ENCODE results near the gene FOXP1. TPM values are rescaled to one million over a fixed set of nuclear protein-coding genes. Genes with fewer than 3 reads are reported as not detected.

The FOXP1 gene
- total RNA-seq, 1 experiment from 2014 or later: 6.5 TPM

DNA sequence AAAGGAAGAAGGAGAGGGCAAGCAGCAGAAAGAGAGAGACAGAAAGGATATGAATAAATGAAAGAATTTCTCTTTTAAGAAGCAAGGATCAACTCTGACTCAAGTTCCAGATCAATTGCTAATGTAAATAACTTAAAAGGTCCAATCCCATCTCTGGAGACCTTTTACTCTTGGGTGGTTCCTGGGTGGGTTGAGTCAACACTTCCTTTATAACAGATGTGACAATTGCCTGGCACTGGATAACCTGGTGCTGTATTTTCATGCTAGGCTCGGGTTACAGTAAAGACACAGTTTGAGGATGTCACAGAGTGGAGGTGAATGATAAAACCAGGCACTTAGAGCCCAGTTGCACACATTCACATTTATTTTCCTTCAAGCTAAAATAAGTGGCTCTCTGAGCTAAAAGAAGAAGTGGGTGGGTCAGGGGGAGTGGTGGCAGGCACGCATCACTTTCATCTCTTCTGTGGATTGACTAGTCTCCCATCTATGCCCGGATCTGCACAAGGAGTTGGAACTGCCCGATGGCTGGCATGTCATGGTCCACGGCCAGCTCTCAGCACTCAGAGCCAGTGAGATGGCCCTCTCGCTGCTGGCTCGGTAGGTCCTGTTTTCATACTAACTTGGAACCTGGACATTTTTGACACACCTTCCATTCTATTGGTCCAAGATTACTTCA, 465.8 kb downstream of the FOXP1 start:
- no peak for DNase-seq (ENCODE audit: low read depth, low spot score)
- in situ Hi-C loops (cut with HindIII; ENCODE audit: low pct_unique_long_range_greater_than_20kb, low sequenced_read_pairs): no loop called here

DNA sequence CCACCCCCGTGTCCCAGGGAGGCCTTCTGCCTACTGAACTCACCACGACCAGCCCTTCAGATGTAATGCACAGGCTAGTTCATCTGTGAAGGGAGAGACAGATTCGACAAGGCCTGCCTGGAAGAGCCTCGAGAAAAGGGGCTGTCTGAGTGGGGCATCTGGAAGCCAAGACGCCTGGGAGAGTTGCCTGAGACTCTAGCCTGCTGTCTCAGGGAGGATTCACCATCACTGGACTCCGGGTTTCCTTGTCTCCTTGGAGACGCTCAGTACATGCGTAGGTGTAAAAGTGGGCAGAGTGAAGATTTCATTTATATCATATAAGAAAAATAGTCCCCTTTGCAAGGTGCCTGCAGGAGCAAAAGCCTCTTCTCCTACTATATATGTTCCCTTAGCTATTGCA, 468.9 kb downstream of the FOXP1 start:
- in situ Hi-C loops (cut with HindIII; ENCODE audit: low pct_unique_long_range_greater_than_20kb, low sequenced_read_pairs): no loop called here
- no peak for DNase-seq (ENCODE audit: low read depth, low spot score)

DNA sequence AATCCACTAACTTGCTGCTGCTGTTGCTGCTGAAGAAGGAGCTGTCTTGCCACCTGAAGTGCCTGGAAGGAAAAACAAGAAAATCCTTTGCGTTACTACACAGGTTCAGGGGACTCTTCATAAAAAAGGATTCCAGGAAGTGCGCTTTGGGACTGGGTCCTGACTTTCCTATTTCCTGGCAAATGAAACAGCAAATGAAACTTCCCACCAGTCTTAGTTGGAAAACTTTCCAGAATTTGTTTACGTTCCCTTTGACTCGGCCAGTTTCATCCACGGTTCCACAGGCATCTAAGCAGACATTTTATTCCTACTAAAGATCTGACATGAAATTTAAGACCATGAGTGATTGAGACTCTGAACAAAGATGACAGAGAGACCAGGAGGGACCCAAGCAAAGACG, 471.0 kb downstream of the FOXP1 start:
- in situ Hi-C loops (cut with HindIII; ENCODE audit: low pct_unique_long_range_greater_than_20kb, low sequenced_read_pairs): no loop called here
- no peak for DNase-seq (ENCODE audit: low read depth, low spot score)

DNA sequence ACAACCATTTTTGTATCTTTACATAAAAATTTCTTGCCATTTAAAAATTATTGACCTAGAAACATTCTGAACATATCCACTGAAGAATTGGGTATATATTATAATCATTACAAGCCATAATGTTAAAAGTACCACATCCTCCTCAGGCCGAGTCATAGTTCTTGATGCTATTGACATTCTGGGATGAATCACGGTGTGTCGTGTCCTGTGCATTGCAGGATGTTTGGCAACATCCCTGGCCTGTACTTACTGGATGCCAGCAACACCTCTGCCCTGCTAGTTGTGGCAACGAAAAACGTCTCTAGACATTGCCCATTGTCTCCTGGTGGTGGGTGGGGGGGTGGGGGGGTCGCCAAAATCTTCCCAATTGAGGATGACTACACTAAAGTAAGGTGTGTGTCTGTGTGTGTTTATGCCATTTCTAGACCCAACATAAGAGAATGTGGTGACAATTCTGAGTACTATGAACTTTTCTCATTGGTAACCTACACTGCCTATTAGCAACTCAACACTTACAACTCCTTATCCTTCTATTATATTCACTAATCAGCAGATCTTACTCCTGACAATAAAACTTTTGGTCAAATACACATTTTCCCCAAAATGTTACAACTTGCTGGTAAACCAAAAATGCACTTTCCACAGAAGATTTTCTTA, 471.6 kb downstream of the FOXP1 start:
- in situ Hi-C loops (cut with HindIII; ENCODE audit: low pct_unique_long_range_greater_than_20kb, low sequenced_read_pairs): no loop called here
- no peak for DNase-seq (ENCODE audit: low read depth, low spot score)

DNA sequence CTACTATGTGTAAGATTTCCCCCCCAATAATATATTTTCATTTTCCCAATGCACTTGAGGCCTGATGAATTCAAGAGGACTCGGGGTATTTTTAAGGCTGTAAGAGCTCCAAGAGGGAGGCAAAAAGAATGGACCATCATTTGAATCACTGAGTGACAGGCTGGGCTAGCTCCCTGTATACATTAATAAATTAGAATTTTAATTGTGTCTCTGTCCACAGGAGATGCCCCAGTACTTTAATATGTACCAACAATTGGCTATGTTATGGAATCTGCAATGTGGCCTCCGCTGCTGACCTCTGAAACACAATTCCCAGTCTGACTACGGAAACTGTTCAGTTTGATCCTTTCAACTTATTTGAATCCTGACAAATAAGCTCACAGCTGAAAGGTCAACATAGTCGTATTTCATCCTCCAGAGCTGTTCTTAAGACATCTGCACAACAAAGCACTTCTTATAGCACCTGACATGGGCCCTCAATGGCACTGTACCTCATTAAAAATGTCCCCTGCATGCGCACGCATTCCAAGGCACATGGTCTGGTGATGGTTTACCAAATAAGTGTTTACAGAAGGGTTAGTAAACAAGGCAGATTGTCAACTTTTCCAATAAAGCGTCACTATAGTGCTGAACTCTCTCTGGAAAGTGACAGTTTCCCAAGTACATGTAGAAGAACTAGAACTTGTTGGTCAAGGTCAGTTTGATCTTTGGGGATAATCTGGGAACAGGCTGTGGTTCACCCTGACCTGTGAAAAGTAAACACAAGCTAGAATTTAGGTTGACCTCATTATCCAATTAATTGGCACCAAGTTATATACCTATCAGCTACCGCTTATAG, 472.9 kb downstream of the FOXP1 start:
- DNase-seq (ENCODE audit: low read depth, low spot score): no peak
- in situ Hi-C loops (cut with HindIII; ENCODE audit: low pct_unique_long_range_greater_than_20kb, low sequenced_read_pairs): no loop called here

DNA sequence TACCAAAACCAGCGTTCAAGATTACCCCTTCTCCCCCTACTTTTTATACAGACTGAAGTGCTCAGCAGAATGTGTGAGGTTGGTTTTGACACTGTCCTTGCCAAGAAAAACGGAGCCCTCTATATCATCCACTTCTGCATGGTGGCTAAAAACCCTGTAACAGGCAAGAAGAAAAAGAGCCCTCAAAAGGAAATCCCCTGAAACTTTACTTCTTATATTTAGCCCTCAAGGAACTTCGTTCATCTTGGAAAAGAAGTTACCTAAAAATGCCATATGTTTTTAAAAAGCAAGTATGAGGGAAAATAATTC, 473.6 kb downstream of the FOXP1 start:
- no peak for DNase-seq (ENCODE audit: low read depth, low spot score)
- in situ Hi-C loops (cut with HindIII; ENCODE audit: low pct_unique_long_range_greater_than_20kb, low sequenced_read_pairs): no loop called here

DNA sequence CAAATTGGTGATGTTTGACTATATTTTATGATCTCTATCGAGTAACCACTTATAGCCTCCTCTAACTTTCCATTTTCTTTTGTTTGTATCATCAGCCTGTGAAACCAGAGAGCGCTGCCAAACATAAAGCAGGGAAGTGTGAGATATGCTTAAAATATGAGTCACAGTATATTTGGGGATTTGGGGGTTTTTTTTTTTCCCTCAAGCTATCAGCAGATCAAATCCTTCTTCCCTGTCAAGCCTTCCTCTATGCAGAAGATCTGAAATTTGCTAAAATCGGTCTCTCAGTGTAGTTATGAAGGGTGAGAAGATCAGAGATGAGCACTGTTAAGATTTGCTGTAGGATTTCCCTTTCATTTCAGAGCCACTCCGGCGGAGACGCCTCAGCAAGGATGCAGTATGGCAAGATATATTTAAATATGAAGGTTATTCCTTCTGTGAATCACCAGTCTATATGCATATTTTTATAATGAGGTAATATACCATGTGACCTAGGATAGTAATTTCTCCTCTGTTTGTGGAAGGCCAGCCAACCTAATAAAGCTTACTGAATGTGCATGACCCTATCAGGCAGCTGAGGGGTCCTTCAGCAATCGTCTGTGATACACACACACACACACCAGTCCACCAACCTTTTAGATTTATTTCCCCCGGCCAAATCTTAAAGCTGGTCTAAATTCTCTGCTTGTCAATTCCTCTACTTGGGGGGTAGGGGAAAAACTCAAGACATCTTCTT, 474.1 kb downstream of the FOXP1 start:
- in situ Hi-C loops (cut with HindIII; ENCODE audit: low pct_unique_long_range_greater_than_20kb, low sequenced_read_pairs): no loop called here
- DNase-seq (ENCODE audit: low read depth, low spot score): no peak

DNA sequence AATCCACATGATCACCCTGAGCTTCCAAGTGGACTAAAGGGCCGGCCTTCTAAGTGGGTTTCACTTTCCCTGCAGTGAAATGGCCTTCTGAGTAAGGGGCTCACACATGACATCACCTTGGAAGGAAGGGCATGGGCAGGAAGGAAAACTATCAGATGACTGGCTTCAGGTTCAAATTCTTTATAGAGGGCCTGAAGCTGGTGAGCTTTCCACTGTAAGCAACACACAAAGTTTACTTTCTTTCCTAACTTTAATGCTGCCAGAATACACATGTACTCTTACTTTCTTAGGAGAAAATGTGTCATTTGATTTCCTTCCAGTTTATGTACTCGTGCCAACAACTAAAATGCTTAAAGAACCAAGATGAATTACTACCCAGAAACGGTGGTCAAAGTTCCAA, 475.6 kb downstream of the FOXP1 start:
- in situ Hi-C loops (cut with HindIII; ENCODE audit: low pct_unique_long_range_greater_than_20kb, low sequenced_read_pairs): no loop called here
- DNase-seq (ENCODE audit: low read depth, low spot score): no peak

DNA sequence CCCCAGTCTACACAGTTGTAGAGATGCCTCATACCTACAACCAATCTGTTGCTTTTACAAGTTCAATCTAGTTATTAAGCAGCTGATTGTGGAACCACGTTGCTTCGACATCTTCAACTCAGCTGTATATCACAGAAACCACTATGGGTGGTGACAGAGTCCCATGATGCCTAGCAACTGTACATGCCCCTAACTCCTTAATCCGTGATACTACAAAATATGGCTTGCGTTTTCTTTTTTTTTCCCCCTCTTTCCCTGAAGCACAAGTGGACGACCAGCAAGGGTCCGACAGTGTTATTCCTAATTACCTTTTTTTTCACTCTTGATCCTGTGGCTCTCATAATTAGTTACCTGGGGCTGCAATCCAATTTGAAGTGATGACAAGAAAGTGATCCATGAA, 478.6 kb downstream of the FOXP1 start:
- in situ Hi-C loops (cut with HindIII; ENCODE audit: low pct_unique_long_range_greater_than_20kb, low sequenced_read_pairs): no loop called here
- DNase-seq (ENCODE audit: low read depth, low spot score): no peak

DNA sequence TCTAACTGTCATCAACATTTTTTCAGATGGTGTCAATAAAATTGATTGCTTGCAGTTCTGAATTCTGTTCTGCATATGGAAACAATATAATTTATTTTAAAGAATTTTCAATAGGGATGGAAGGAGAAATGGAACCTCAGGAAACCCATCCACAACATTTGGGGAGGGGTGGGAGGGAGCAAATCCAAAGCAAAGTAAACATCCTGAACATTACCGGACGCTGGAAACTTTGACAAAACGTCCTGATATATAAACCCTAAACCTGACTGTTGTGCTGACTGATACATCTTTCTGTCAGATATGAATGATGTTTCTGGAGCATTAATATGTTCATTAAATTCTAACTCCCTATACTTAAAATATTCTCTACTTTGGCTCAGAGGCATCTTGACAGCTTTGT, 479.0 kb downstream of the FOXP1 start:
- no peak for DNase-seq (ENCODE audit: low read depth, low spot score)
- in situ Hi-C loops (cut with HindIII; ENCODE audit: low pct_unique_long_range_greater_than_20kb, low sequenced_read_pairs): no loop called here

DNA sequence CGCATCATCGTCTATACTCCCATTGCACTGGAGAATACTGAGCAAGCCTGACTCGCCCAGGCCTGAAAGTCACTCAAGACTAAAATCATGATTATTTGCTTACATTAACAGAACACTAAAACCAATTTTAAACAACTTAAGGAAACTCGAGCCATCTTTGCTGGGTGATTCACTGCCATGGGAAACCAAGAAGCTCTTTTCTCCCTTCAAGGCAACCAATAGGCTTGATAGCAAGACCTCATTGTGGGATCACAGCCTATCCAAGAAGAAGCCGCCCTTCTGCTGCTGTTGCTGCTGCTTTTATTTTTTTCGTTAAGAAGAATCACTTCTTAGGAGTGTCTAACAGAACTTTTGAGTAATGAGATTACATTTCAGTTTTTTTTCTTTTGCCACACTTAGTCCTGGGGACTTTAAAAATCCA, 479.4 kb downstream of the FOXP1 start:
- in situ Hi-C loops (cut with HindIII; ENCODE audit: low pct_unique_long_range_greater_than_20kb, low sequenced_read_pairs): no loop called here
- no peak for DNase-seq (ENCODE audit: low read depth, low spot score)

DNA sequence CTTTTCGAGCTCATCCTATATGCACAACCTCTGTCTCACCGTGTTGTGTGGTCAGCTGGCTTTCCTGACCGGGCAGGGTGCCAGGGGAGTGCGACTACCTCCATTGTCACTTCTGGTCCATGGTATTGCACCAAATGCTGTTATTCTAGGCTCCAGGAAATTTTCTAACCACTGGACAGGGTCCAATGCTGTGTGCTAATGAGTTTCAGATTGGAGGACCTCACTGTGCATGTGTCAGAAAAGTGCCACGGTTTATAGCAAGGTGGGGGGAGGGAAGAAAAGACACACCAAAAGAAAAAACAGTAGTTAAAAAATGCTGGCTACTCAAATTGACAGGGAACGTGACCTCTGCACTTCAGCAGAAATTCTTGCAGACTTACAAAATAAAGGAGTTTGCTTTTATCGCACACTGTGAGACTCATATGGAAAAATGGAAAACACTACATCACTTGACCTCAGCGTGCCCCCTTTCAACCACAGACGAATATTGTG, 480.1 kb downstream of the FOXP1 start:
- in situ Hi-C loops (cut with HindIII; ENCODE audit: low pct_unique_long_range_greater_than_20kb, low sequenced_read_pairs): no loop called here
- no peak for DNase-seq (ENCODE audit: low read depth, low spot score)

DNA sequence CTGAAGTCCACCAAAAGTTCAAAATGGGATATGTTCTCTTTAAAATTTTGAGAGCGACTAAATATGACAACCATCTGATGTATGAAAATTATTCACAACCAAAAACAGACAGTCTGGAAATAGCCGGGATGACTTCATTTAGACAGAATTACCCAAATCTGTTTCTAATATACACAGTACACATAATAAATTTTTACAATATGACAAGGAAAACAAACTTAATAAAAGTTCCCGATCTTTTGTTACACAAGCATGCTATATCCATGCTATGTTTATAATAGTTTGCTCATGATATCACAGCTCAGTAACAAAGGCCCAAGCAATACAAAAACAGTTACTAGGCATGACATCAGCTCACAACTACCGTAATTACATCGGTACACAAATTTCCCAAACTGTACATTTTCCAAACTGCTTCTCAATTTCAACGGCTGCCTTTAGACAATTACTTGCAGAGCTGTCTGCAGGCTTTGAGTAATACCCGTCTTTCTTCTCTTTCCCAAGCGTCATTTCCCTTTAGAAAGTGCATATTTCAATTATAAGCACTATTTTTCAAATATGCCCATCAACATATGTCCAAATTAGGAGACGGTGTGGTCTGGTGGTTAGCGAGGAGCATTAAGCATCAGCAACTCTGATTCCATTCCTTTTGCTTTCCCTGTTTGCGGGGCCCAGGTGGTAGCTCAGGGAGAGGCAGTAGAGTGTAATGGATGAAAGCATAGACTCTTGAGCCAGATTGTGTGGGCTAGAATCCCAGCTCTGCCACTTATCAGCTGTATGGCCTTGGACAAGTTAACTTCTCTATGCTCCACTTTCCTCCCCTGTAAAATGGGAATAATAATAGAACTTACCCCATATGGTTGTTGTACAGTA, 481.2 kb downstream of the FOXP1 start:
- no peak for DNase-seq (ENCODE audit: low read depth, low spot score)
- in situ Hi-C loops (cut with HindIII; ENCODE audit: low pct_unique_long_range_greater_than_20kb, low sequenced_read_pairs): no loop called here

DNA sequence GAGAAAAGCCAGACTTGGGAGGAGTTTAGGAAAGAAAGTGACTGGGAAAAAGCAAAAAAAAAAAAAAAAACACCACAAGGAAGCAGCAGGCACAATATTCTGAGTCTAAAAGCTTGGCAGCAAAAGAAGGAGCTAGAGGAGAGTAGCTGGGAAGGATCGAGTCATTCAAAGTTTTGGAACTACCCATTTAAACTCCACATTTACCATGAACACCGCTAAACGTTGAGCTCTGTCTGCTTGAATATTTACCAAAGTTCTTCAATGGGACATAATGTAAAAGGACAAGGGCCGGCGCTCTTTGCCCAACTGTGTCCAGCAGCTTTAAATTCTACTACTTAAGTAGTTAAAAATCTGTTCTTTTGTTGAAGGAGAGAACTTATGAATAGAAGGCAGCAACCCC, 481.9 kb downstream of the FOXP1 start:
- DNase-seq (ENCODE audit: low read depth, low spot score): no peak
- in situ Hi-C loops (cut with HindIII; ENCODE audit: low pct_unique_long_range_greater_than_20kb, low sequenced_read_pairs): no loop called here

DNA sequence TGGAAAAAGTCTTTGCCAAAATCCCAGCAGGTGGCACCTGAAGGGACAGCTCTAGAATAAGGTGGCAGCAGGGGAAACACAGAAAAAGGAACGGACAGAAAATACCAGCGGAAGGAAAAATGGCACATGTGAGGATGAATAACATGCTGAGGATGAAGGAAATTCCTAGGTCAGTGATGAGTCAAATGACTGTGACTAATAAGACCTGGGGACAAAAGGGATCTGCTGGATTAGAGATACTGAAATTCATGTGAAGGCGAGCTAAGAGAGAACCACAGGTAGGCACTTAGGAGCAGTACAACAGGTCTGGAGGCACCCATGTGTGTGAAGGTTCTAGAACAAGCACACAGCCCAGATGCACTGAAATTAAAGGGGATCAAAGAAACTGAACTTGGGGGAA, 482.5 kb downstream of the FOXP1 start:
- in situ Hi-C loops (cut with HindIII; ENCODE audit: low pct_unique_long_range_greater_than_20kb, low sequenced_read_pairs): no loop called here

DNA sequence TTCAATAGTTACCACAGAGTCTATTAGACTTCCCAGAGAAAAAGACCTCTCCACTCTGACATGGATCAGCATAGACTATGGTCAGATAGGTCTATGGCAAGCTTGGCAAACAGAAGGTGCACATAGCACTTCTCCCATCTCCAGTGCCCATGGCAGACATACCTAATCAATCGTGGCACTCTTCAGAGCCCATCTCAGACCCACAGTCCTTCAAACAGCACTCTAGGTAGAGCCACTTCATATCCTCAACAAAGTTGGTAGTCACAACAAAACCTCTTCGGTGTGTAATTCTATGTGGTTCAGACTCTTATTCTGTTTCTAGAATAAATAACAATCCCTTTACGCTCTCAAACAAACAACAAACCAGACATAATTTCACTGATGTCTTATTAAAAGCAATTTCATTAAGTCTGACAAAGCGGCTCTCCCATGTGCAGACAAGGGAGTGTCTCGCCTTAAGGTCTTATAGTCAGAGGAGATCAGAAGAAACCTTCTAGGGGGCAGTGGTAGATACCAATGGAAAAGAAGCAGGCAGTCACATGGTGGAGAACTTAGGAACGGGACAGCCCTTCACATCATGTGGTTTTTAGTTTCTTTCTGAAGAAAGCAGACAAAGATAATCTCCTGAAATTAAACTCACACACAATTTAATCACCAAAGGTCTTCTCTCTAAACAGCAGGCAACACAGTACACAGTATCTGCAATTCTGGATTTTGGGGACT, 483.4 kb downstream of the FOXP1 start:
- no peak for DNase-seq (ENCODE audit: low read depth, low spot score)
- in situ Hi-C loops (cut with HindIII; ENCODE audit: low pct_unique_long_range_greater_than_20kb, low sequenced_read_pairs): no loop called here

More for the DNA sequence above, 482.5 kb downstream of the FOXP1 start:
- peak; percentile 6 for DNase-seq (ENCODE audit: low read depth, low spot score)

DNA sequence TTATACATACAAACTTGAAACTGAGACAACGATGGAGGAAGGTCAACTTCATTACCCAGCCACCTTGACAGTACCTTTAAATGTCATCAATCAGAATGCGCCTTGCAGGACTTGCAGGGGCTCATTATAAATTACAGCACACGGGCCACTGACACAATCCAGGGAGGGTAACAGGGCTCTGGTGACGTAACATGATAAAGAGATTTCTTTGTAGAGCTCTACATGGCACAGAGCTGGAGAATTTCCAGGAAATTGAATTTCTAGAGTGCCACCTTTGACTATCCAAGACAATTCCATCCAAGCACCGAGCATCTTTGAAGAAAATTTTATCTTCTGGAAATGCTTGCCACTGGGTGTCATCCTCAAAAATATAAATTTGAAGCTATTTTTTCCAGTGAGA, 486.0 kb downstream of the FOXP1 start:
- in situ Hi-C loops (cut with HindIII; ENCODE audit: low pct_unique_long_range_greater_than_20kb, low sequenced_read_pairs): no loop called here
- no peak for DNase-seq (ENCODE audit: low read depth, low spot score)

All from SK-MEL-5 (cell line).